IPS DF 6.9 (cell line): ENCODE measurements around the gene MAN1B1.

Experiments used
- DNase-seq: peaks from one replicate; pipeline ENCODE4 v3.0.0-alpha.2; 2013; ENCODE audit warnings: low read depth, low spot score
- H3K27ac ChIP-seq: one replicate; pipeline ENCODE4 v1.5.1; 2013; ENCODE audit warnings: low read length, control low read depth
- H3K27me3 ChIP-seq: 2 replicates; pipeline ENCODE4 v1.6.1; 2013; ENCODE audit warnings: mild to moderate bottlenecking, low read length; ENCODE audit not compliant: control insufficient read depth, insufficient read depth
- H3K36me3 ChIP-seq: 2 replicates; pipeline ENCODE4 v1.6.1; 2013; ENCODE audit warnings: low read length; ENCODE audit not compliant: control insufficient read depth, insufficient read depth
- H3K4me1 ChIP-seq: 2 replicates; pipeline ENCODE4 v1.6.1; 2013; ENCODE audit warnings: low read length; ENCODE audit not compliant: control insufficient read depth, insufficient read depth
- H3K4me3 ChIP-seq: 2 replicates; pipeline ENCODE4 v1.5.1; 2013; ENCODE audit warnings: mild to moderate bottlenecking, low read length
- H3K9me3 ChIP-seq: 2 replicates; pipeline ENCODE4 v1.6.1; 2013; ENCODE audit warnings: low read length, inconsistent platforms; ENCODE audit not compliant: control insufficient read depth, insufficient read depth
- WGBS: extraction: QIAGEN DNeasy Blood & Tissue Kit; methylation state at CpG from one replicate; pipeline ENCODE4 v1.1.7; 2013; ENCODE audit warnings: mixed read lengths, missing lambda C conversion rate; ENCODE audit not compliant: insufficient read length, insufficient coverage; 5-methylcytosine and 5-hydroxymethylcytosine counted together

Gene MAN1B1

GRCh38 chr9:137052998-137053943 is 33.5 kb upstream of the MAN1B1 start:
- Histone ChIP-seq H3K27me3 (peaks cover 8% of the 10 kb centered on the region; the same call in 1 of the 2 replicates), H3K9me3 (no peaks in the 10 kb centered on the region), H3K4me3 (peak overlapping the region; percentile 61; the same call in 1 of the 2 replicates), H3K36me3 (no peaks in the 10 kb centered on the region), H3K4me1 (peaks cover 5% of the 10 kb centered on the region; the same call in 1 of the 2 replicates), H3K27ac (no peak overlapping the region)
- no peak for DNase-seq
- WGBS: no CpG with 5 or more reads among the region's 71 CpGs

GRCh38 chr9:137053944-137054931 is 32.5 kb upstream of the MAN1B1 start, which contains the start of gene ENTPD2:
Gene ENTPD2, minus strand, starts transcription at chr9:137054061. Its CDS starts 64 bp downstream, at chr9:137053997.
- peaks cover 3% of the 10 kb centered on the region; the same call in 1 of the 2 replicates for H3K4me1 ChIP-seq
- no peak for DNase-seq
- H3K27ac ChIP-seq: no peak within 1 kb of the TSS
- WGBS: no CpG with 5 or more reads among the region's 90 CpGs
- no peaks in the 10 kb centered on the region for H3K36me3 ChIP-seq
- H3K9me3 ChIP-seq: no peaks in the 10 kb centered on the region
- H3K4me3 ChIP-seq: peak within 1 kb of the TSS; percentile 61; the same call in 1 of the 2 replicates
- H3K27me3 ChIP-seq: peaks cover 6% of the 10 kb centered on the region; the same call in 1 of the 2 replicates

GRCh38 chr9:137054932-137055384 is 31.8 kb upstream of the MAN1B1 start:
- Histone ChIP-seq H3K27me3 (peaks cover under 1% of the 10 kb centered on the region; the same call in 1 of the 2 replicates), H3K36me3 (no peaks in the 10 kb centered on the region), H3K9me3 (no peaks in the 10 kb centered on the region), H3K4me1 (peaks cover 2% of the 10 kb centered on the region; the same call in 1 of the 2 replicates), H3K27ac (no peak overlapping the region), H3K4me3 (no peak overlapping the region)
- DNase-seq: no peak
- no CpG with 5 or more reads among the region's 17 CpGs for WGBS

- no peaks in the 10 kb centered on the region; the same call in 1 of the 2 replicates for H3K27me3 ChIP-seq
- H3K36me3 ChIP-seq: no peaks in the 10 kb centered on the region
- no peaks in the 10 kb centered on the region for H3K9me3 ChIP-seq
- WGBS: no CpG with 5 or more reads among the region's 28 CpGs
- no peak for DNase-seq
- H3K4me1 ChIP-seq: peaks cover 2% of the 10 kb centered on the region; the same call in 1 of the 2 replicates
- no peak overlapping the region for H3K4me3 ChIP-seq
- no peak overlapping the region for H3K27ac ChIP-seq
These were observed 31.1 kb upstream of the MAN1B1 start for GRCh38 chr9:137055385-137056364.

- no peaks in the 10 kb centered on the region; the same call in 1 of the 2 replicates for H3K27me3 ChIP-seq
- H3K36me3 ChIP-seq: no peaks in the 10 kb centered on the region
- DNase-seq: no peak
- peaks cover 2% of the 10 kb centered on the region; the same call in 1 of the 2 replicates for H3K4me1 ChIP-seq
- H3K9me3 ChIP-seq: no peaks in the 10 kb centered on the region
- no peak overlapping the region for H3K27ac ChIP-seq
- H3K4me3 ChIP-seq: no peak overlapping the region
- WGBS: no CpG with 5 or more reads among the region's 17 CpGs
These were observed 29.9 kb upstream of the MAN1B1 start for GRCh38 chr9:137056739-137057415.

- Histone ChIP-seq H3K36me3 (no peaks in the 10 kb centered on the region), H3K27me3 (no peaks in the 10 kb centered on the region; the same call in 1 of the 2 replicates), H3K4me3 (no peak overlapping the region), H3K27ac (no peak overlapping the region), H3K4me1 (peaks cover 2% of the 10 kb centered on the region; the same call in 1 of the 2 replicates), H3K9me3 (no peaks in the 10 kb centered on the region)
- no CpG with 5 or more reads among the region's 16 CpGs for WGBS
- no peak for DNase-seq
These were observed 29.2 kb upstream of the MAN1B1 start for GRCh38 chr9:137057545-137057944.

- Histone ChIP-seq H3K4me3 (no peak overlapping the region), H3K9me3 (no peaks in the 10 kb centered on the region), H3K36me3 (no peaks in the 10 kb centered on the region), H3K27me3 (no peaks in the 10 kb centered on the region; the same call in 1 of the 2 replicates), H3K27ac (no peak overlapping the region), H3K4me1 (peaks cover 2% of the 10 kb centered on the region; the same call in 1 of the 2 replicates)
- no peak for DNase-seq
- WGBS: no CpG with 5 or more reads among the region's 9 CpGs
These were observed 28.1 kb upstream of the MAN1B1 start for GRCh38 chr9:137058521-137059234.

GRCh38 chr9:137062384-137062783 is 24.4 kb upstream of the MAN1B1 start:
- peaks cover 6% of the 10 kb centered on the region; the same call in 1 of the 2 replicates for H3K36me3 ChIP-seq
- H3K27ac ChIP-seq: no peak overlapping the region
- peaks cover 2% of the 10 kb centered on the region; the same call in 1 of the 2 replicates for H3K4me1 ChIP-seq
- no peaks in the 10 kb centered on the region for H3K27me3 ChIP-seq
- WGBS: no CpG with 5 or more reads among the region's 15 CpGs
- no peak overlapping the region for H3K4me3 ChIP-seq
- no peaks in the 10 kb centered on the region for H3K9me3 ChIP-seq
- DNase-seq: no peak
